GM18868 (cell line): ENCODE data around the gene ZNF219.

Experiments used
- ATAC-seq: cut with Tn5 transposase; IDR thresholded peaks from one replicate; pipeline ENCODE4 v1.9.1; 2021; ENCODE audit warnings: mild to moderate bottlenecking, moderate library complexity; ENCODE audit not compliant: unreplicated experiment

Gene ZNF219

DNA sequence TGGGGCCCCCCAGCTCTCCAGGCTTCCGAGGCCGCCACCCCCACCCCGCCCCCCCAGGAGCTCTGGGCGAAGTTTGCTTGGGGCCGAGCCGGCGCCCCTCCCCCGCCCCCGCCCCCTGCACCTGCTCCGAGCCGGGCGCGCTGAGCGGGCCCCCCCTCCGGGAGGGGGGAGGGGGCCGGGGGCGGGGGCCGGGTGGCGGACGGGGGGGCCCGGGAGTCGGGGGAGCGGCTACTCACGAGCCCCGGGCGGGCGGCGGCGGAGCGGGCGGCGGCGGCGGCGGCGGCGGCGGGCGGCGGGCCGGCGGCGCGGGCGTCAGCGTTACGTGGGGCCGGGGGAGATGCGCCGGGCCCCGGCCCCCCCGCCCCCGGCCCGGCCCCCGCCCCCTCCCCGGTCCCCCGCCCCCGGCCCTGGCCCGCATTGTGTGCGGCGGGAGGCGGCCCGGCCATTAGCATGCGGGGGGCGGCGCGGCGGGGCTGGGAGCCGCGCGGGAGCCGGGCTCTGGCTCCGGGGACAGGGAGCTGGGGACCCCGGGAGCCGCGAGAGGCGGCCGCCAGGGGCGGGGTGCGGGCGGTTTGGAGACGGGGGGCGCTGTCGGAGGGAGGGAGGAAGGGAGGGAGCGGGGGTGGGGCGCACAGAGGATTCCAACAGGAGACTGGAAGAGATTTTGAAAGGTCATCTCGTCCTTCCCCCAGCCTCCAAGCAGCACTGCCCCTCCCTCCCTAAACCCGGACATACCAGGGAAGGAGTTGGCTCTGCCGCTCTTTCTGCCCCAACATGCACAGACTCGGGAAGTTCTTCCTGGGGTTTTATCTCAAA lies at the start of gene ZNF219:
TSS of gene ZNF219 (minus strand) at position 580 of the 816 bp plus-strand sequence. CDS start 5,064 bp downstream, outside the sequence.
- ATAC-seq = no peak

DNA sequence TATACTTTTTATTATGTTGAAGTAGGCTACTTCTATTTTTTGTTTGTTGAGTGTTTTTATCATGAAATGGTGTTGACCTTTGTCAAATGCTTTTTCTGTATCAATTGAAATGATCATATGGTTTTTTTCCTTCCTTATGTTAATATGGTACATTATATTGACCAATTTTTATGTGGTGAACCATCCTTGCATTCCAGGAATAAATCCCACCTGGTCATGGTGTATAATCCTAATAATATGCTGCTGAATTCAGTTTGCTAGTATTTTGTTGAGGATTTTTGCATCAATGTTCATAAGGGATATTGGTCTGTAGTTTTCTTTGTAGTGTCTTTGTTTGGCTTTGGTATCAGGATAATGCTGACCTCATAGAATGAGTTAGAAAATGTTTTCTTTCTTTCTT lies 47.0 kb upstream of the ZNF219 start:
- no peak for ATAC-seq

DNA sequence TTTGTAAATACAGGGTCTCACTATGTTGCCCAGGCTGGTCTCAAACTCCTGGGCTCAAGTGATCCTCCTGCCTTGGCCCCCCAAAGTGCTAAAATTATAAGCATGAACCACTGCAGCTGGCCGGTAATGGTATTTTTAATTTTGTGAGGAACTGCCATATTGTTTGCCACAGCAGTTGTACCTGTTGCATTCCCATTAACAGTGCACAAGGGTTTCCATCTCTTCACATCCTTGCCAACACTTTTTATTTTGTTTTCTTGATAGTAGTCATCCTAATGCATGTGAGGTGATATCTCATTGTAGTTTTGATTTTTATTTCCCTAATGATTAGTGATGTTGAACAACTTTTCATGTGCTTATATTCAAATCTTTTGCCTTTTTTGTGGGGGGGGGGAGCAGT lies 43.9 kb upstream of the ZNF219 start:
- ATAC-seq = no peak

DNA sequence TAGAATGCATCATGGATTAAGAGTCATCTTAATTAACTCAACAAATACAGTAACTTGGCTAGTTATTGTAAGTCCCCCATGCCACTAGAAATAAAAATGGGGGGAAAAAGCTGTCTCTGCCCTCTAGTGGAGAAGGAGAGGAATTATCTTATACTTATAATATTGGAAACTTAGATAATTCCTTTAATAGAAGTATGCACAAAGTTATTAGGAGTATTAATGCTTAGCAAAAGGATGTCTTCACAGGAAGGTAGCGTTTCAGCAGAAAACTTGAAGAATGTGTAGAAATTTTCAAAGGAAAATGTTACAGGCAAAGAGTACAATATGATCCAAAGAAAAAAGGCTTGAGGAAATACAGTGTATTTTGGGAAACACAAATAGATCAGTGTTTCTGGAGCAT lies 37.6 kb upstream of the ZNF219 start:
- ATAC-seq = no peak

DNA sequence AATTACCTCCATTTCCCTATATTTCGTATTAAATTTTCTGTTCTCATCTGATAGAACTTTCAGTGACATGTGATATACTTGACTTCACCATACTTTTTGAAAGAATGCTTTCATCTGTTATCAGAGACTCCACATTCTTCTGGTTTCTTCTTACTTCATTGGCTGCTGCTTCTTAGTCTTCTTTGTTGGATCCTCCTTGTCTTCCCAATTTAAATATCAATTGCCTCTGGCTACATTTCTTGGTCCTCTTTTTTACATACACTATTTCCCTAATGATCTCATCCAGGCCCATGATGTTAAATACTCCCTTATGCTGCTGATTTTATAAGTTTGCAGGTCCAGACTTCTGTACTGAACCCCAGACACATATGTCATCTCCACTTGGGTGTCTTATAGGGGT lies 35.4 kb upstream of the ZNF219 start:
- no peak for ATAC-seq

DNA sequence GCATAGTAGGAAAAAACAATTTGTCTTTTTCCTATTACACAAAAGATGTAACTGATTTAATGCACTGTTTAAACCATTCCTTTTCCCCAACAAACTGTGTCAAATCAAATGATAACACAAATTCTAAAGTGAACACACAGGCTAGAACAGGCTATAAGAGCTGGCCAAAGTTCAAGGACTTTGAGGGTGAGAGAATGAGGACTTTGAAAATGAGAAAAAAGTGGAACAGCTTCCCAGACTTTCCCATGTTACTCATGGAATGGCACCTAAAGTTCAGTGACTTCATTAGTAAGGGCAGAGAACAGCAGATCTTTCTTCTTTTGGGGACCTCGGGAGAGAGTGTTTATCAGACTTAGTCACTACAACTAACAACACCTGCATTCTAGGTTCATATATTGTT lies 25.0 kb upstream of the ZNF219 start:
- ATAC-seq = no peak

DNA sequence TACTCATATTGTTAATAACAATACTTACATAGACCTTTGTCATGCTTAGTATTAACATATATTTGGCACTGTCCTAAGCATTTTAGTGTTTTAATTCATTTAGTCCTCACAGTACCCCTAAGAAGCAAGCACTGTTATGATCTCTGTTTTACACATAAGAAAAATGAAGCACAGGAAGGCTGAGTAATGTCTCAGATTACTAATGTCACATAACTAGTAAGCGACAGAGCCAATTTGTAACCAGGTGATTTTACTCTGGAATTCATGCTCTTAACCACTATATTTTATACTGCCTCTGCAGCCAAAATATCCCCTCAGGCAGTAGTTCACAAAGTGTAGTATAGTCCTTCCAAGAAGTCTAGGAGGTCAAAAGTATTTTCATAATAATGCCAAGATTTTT lies 22.7 kb upstream of the ZNF219 start:
- no peak for ATAC-seq

DNA sequence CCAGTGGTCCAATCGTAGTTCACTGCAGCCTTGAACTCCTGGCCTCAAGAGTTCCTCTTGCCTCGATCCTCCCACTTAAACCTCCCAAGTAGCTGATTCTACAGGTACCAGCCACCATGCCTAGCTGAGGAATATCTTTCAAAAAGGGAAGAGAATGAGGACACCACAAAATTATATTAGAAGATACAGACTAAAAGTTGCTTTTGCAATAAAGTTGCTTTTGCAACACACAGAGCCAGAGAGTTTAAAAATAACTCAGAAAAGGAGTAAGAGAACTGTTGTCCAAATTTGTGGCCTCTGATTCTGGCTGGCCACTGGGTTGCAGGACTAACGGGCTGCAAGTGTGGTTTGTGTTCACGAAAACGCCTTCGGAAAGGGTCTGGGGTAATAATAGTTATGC lies 22.2 kb upstream of the ZNF219 start:
- no peak for ATAC-seq

DNA sequence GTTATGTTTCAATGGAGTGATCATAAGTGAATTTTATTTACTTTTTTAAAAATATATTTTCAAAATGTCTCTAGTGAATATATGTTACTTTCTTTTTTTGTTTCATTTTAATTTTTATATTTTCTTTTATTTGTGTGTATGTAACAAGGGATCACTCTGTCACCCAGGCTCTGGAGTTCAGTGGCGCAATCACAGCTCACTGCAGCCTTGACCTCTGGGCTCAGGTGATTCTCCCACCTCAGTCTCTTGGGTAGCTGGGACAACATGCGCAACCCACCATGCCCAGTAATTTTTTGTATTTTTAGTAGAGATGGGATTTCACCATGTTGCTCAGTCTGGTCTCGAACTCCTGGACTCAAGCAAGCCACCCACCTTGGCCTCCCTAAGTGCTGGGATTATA lies 20.5 kb upstream of the ZNF219 start:
- ATAC-seq = no peak

DNA sequence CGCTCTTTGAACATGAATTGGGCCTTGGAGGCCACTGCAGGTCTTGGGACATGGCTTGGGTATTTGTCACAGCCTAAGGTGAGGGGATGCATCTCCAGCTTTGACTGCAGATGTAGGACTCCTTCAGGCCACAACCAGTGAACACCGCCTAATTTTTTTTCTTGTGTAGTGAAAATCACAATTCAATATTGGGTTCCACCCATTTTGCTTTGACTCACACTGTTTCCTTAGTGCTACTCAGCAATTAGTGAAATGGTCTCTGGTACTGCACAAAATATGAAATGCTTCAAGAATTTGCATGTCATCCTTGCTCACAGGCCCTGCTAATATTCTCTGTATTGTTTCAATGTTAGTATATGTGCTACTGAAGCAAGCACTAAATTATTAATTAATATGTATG lies 14.9 kb upstream of the ZNF219 start:
- ATAC-seq = no peak

DNA sequence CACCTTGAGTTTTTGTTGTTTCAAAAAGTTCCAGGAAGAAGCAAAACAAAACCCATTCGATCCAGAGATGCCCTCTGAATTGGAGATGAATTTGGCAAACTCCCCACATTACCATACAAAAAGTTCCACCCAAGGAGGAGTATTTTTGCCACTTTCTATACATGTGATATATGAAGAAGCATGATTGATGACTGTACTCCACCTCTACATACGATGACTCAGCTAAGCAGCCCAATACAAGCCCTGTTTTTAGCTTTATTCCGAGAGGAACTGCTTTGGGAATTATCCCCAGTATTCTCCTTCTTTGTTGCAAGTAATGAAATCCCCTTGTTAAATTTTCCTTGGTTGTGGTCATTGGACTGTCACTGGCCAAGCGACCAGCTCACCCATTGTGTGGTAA lies 13.8 kb upstream of the ZNF219 start:
- no peak for ATAC-seq

DNA sequence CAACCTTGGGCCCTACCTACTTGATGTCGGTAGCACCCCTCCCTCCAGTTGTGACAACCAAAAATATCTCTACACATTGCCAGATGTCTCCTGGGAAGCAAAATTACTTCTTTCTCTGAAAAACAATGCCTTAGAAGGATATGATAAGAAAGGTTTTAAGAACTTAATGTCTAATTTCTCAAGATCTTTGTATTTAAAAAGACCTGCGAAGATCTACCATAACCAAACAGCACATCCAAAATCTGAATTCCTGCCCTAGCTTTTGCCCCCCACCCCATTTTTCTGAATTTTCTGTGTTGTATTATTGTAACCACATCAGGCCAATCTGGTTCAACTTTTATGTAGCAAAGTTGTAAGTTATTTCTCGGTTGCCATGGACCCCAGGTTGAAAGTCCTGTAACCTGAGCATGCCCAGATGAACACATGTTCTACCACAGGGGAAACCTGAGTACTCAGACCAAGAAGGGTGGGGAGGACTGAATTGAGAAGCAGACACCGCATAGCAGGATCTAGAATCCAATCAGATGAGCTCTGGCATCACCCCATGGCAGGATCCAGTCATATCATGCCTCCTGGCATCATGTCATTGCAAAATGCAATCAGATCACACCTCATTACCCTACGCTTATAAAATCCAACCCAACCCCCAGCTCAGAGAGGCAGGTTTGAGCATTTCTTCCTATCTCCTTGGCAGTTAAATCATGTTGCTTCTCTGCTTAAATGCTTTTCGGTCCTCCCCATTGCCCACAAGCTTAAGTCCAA lies 11.1 kb upstream of the ZNF219 start:
- peak; percentile 81 for ATAC-seq

DNA sequence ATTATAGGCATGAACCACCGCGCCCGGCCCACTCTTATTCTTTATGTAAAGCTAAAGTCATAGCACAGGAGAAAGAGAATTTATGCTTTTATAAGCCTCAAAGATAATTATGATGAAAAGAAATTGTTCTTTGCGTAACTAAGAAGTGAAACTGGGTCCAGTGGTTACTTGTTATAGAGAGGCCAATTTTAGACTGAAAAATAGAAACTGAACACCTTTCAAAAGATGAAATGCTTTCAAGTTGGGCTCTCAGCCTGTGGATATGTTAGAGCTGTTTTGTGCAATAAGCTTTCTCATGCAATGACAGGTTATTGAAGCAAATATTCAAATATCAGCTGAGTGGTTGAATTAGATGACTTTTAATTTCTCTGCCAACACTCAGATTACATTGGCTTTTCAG lies 10.3 kb upstream of the ZNF219 start:
- no peak for ATAC-seq

DNA sequence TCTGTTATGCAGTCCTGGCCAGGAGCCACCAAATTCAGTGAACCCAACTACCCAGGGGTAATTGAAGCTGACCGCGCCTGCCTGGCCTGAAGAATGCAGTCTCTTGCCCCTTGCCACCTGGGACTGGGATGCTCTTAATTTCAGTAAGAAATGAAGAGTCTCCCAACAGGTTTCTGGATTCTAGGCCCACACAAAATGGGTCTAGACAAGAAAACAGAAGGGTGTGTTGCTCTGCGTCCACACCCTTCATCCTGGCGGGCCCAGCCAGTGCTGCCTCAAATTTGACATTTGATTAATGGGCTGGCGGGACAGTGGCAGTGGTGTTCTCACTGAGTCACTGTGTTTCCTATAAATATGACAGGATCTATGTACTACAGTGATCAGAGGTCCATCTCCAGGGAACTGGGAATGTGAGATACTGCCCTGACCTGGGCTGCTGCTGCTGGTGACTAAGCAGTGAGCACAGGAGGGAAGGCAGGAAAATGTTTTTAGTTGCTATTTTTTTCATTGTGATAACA lies 8.9 kb upstream of the ZNF219 start:
- ATAC-seq = no peak

DNA sequence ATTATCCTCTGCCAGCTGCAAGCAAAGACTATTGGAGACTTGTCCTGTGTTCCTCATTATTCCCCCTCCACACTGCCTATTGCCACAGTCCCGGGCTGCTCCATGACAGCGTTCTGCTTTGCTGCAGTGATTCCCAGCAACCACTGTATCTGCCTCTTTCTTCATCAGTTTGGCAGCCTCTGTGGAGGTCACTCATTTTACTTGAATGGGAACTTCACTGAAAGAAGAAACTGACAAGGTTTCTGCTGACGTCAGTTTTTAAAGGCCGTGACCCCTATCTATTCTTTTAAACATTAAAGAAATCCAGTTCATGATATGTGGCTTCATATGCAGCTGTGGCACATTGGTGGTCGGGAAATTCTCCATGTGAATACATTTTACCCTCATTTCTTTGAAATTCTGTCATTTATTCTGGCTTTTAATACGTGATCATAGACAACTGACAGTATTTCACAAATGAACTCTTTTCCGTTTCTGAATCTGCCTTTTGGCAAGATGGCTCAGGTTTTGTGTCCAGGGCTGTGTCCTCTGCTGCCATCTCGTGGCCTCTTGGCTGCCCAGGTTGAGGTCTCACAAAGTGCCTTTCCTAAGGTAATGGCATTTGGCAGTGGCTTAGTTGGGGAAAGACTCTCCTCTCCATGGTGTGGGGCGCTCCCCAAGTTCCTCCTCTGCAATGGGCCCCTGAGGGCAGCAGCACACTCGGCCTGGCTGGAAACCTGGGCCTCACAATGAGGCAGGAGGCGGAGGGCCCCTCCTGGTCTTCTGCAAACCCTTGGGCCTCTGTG lies 8.2 kb upstream of the ZNF219 start:
- ATAC-seq = peak; percentile 14

DNA sequence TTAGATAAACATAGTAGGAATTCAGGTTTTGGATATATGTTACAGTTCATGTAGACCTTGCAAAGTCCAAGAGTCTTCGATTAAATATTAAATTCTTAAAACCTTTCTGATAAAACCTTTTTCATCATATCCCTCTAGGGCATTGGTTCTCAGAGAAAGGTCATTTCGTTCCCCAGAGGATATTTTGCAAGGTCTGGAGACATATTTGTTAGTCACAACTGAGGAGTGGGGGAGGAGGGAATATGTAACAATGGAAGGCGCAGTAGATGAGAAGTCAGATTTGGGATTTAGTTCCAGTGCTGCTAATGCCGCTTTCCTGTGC lies 7.7 kb upstream of the ZNF219 start:
- ATAC-seq = no peak

DNA sequence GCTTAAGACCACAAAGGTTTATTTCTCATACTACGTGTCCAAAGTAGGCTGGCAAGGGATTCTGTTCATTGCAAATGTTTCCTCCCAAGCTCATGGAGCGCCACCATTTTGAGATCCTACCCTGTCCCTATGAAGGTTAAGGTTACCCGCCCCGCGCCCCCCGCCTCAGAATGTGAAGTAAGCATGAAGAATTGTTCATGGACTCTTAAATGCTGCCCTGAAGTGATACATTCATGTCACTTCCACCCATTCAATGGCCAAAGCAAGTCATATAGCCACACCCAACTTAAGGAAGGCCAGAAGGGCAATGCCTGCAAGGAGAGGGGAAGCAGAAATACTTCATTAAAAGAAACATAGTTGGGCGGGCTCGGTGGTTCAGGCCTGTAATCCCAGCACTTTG lies 6.6 kb upstream of the ZNF219 start:
- ATAC-seq = no peak

DNA sequence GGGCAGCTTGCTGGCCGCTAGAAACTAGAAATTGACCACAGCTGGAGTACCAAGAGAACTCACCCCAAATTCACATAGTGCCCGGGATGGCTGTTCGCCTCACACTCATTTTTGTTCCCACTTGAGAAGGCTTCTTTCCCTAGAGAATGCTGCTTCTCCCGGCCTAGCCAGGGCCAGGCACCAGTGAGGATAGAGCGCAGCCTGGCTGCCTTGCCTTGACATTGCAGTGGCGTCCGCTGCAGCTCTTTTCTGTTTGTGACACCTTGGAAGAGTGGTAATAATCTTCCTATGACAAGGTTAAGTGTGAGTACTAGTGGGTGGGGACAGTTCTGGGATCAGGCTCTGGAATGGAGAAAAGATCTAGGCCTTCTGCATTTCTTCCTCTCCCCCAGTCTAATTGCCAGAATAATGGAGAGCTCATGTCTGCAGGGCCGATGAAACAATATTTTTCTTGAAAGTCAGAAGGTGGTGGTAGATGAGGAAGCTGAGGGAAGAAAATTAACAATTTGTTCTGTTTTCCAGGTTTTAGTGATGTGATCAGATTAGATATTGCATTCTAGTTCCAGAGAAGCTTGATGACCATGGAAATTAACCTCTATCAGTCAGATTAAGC lies 6.1 kb upstream of the ZNF219 start:
- ATAC-seq = peak; percentile 38

DNA sequence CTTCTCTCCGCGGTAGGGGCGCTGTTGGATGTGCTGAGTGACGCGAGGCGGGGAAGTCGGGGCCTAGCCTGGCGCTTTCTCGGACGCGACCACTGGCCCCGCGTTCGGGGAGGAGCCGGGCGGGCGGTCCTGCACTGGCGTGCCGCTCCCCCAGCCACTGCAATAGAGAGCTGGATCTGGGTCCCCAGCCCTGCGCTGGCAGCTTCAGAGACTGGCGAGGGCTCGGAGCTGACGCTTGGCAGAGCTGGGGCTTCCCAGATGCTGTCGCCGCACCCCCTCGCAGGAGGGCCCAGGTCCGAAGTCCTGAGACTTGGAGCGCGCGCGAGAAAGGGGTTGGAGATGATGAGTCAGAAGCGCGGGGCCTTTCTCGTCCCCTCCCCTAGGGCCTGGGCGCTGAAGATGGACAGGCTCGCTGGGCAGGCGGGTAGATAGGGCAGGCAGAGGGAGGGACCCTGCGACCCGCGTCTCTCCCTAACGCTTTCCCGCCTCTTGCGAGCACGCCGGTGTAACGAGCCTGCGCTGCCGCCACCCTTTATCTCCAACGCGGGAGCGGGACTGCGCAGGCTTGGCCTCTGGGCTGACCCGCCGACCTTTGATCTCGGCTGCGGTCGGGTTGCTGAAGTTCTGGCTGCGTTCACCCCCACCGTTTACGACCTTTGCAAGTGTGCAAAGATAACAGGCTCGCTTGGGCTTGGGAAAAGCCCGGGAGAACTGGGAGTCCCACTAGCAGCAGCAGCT lies 5.4 kb upstream of the ZNF219 start:
- ATAC-seq = peak; percentile 88

DNA sequence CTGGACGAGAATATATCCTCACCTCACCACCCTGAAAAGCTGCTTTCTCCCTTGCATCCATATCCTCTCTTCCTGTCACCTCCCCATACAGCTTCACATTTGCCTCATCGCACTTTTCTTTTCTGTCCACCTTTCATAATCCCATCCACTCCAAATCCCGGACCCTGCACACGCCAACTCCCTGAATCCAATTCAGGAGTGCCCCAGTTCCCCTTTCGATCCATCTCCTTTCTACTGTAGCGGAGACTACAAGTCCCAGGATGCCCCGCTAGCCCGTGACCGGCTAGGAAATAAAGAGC lies 4.9 kb upstream of the ZNF219 start:
- no peak for ATAC-seq
